Gastrocnemius medialis (tissue), 4 donors: ENCODE results near the gene AUTS2. TPM values are rescaled to one million over a fixed set of nuclear protein-coding genes. Genes with fewer than 3 reads are reported as not detected.

Experiments
- ATAC-seq, 2 donors: fragments of 150-250 bp; one replicate each; pipeline ENCODE4 v1.9.1; 2016
- DNase-seq, 2 donors: peaks; one replicate each; pipeline ENCODE4 v3.0.0-alpha.2; 2019
- H3K27ac ChIP-seq, 4 donors: fragments of 200-600 bp; sonication (generic); 1 replicate in 1 of 4; 2 replicates in 3 of 4; pipeline ENCODE4 v1.5.1; 2016 to 2018; ENCODE audit warnings: mild to moderate bottlenecking in 2 of 4, moderate library complexity in 1 of 4
- H3K27me3 ChIP-seq, 3 donors: fragments of 200-600 bp; sonication (generic) in 2 of 3; 1 replicate in 1 of 3; 2 replicates in 2 of 3; pipeline versions ENCODE4 v1.5.1 to v1.6.0; 2016 to 2019; ENCODE audit warnings: mild to moderate bottlenecking in 1 of 3, moderate library complexity in 1 of 3
- H3K36me3 ChIP-seq, 2 donors: fragments of 200-600 bp; sonication (generic) in 1 of 2; one replicate each; pipeline ENCODE4 v1.5.1; 2017 to 2018
- H3K4me1 ChIP-seq, 2 donors: fragments of 200-600 bp; sonication (generic) in 1 of 2; one replicate each; pipeline ENCODE4 v1.5.1; 2016 to 2017; ENCODE audit warnings: mild to moderate bottlenecking in 2 of 2
- H3K4me3 ChIP-seq, 4 donors: fragments of 200-600 bp; sonication (generic) in 3 of 4; 1 replicate in 1 of 4; 2 replicates in 3 of 4; pipeline ENCODE4 v1.5.1; 2016 to 2019; ENCODE audit warnings: mild to moderate bottlenecking in 2 of 4
- H3K9me3 ChIP-seq, 3 donors: fragments of 200-600 bp; sonication (generic) in 2 of 3; 1 replicate in 1 of 3; 2 replicates in 2 of 3; pipeline ENCODE4 v1.5.1; 2016 to 2019
- CTCF ChIP-seq, 5 experiments: fragments of 450-650 bp in 3 of 5; fragments of 200-600 bp in 2 of 5; sonication (generic) in 2 of 5; IDR thresholded peaks in 4 of 5; conservative IDR thresholded peaks in 1 of 5; 1 replicate in 4 of 5; 2 replicates in 1 of 5; pipeline ENCODE4 v1.5.1; 2016 to 2019; ENCODE audit warnings: antibody characterized with exemption in 5 of 5, mild to moderate bottlenecking in 3 of 5, moderate library complexity in 3 of 5
- POLR2A ChIP-seq, 2 donors: fragments of 450-650 bp; IDR thresholded peaks; one replicate each; pipeline ENCODE4 v1.6.1; 2017; ENCODE audit warnings: antibody characterized with exemption in 2 of 2, mild to moderate bottlenecking in 2 of 2, moderate library complexity in 2 of 2
- in situ Hi-C, 4 donors: fragments of 200-750 bp; cut with MboI; loops; one replicate each; pipeline versions ENCODE4 v1.15.0 to v1.8.0; 2017; ENCODE audit warnings: low sequenced_read_pairs in 4 of 4
- intact Hi-C: fragments of 100-400 bp; cut with DNase I; formaldehyde crosslinking; loops from one replicate; pipeline ENCODE4 v1.15.1; 2023; ENCODE audit warnings: low total_unique reads
- total RNA-seq, 4 donors: library from RNA; depleted of rRNA; stranded (reverse); fragments of >200 nt; gene quantifications; one replicate each; pipeline versions ENCODE4 v1.1.0 to v1.2.3, GENCODE V29; 2016

AUTS2 gene
- total RNA-seq, 4 donors from 2014 or later, result 2.5 to 16.2 (median 8.5) TPM

GRCh38 chr7:69698109-69698825 lies 100.0 kb downstream of the AUTS2 start:
- no peak for DNase-seq
- Histone ChIP-seq H3K27me3 (no peaks in the 10 kb centered on the region), H3K4me1 (peaks cover 0 to 7% of the 10 kb centered on the region in 2 donors), H3K36me3 (no peaks in the 10 kb centered on the region), H3K4me3 (no peak overlapping the region), H3K27ac (no peak overlapping the region), H3K9me3 (no peaks in the 10 kb centered on the region)
- no peak for TF ChIP-seq POLR2A (IDR thresholded peaks at IDR 0.05)
- no peak for TF ChIP-seq CTCF (IDR thresholded peaks at IDR 0.05 in 4 of 5, conservative IDR thresholded peaks at IDR 0.05 in 1 of 5)
- in situ Hi-C loops, result no loop called here
- intact Hi-C loops, result no loop called here
- no peak for ATAC-seq

GRCh38 chr7:69699931-69700330 lies 101.7 kb downstream of the AUTS2 start:
- H3K4me3 ChIP-seq, result no peak overlapping the region
- intact Hi-C loops (no loop called here), in situ Hi-C loops (no loop called here)
- peaks cover 0 to 8% of the 10 kb centered on the region in 2 donors for H3K4me1 ChIP-seq
- ATAC-seq (no peak), DNase-seq (no peak)
- TF ChIP-seq POLR2A (IDR thresholded peaks at IDR 0.05) (no peak), CTCF (IDR thresholded peaks at IDR 0.05 in 4 of 5, conservative IDR thresholded peaks at IDR 0.05 in 1 of 5) (no peak)
- H3K36me3 ChIP-seq, result no peaks in the 10 kb centered on the region
- no peak overlapping the region for H3K27ac ChIP-seq
- H3K9me3 ChIP-seq, result no peaks in the 10 kb centered on the region
- H3K27me3 ChIP-seq, result no peaks in the 10 kb centered on the region

DNA sequence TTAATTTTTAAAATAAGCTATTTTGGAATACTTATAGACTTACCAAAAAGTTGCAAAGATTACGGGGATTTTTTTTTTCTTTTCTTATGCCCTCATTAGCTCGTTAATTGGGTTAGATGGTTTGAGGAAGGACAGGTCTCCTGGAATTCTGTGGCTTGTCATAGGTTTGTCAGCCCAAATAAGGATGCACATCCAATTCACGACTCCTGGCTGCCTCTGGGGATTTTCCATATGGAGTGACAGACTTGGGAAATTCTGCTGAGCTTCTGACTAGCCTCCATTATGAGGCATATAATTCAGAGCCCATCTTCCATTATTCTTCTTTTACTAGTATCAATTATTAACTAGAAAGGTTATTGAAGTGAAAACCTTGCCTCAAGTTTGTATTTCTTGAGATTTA lies 102.1 kb downstream of the AUTS2 start:
- no peaks in the 10 kb centered on the region for H3K27me3 ChIP-seq
- H3K9me3 ChIP-seq, result no peaks in the 10 kb centered on the region
- intact Hi-C loops, result no loop called here
- ATAC-seq (no peak), DNase-seq (no peak)
- H3K4me3 ChIP-seq, result no peak overlapping the region
- no peak overlapping the region for H3K27ac ChIP-seq
- in situ Hi-C loops, result no loop called here
- TF ChIP-seq POLR2A (IDR thresholded peaks at IDR 0.05) (no peak), CTCF (IDR thresholded peaks at IDR 0.05 in 4 of 5, conservative IDR thresholded peaks at IDR 0.05 in 1 of 5) (no peak)
- no peaks in the 10 kb centered on the region for H3K36me3 ChIP-seq
- H3K4me1 ChIP-seq, result peaks cover 0 to 8% of the 10 kb centered on the region in 2 donors

DNA sequence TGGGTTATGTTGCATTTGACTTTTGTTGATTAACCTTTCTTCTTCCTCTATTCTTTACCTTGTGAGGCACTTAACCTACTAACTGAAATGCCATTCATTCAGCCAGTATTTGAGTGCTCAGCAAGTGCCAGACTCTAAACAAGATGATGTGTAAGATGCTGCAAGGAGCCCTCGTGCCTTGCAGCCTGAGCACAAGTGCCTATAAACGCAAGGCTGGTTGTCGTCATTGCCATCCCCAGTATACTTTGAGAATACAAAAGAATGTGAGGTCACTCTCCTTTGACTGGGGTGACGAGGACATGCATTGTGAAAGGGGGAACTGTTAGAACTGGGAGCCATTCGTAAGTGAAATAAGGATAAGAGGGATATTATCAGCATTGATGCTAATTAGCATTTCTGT lies 103.0 kb downstream of the AUTS2 start:
- no peaks in the 10 kb centered on the region for H3K36me3 ChIP-seq
- peaks cover 0 to 8% of the 10 kb centered on the region in 2 donors for H3K4me1 ChIP-seq
- TF ChIP-seq POLR2A (IDR thresholded peaks at IDR 0.05) (no peak), CTCF (IDR thresholded peaks at IDR 0.05 in 4 of 5, conservative IDR thresholded peaks at IDR 0.05 in 1 of 5) (no peak)
- H3K27me3 ChIP-seq, result no peaks in the 10 kb centered on the region
- no peak overlapping the region for H3K27ac ChIP-seq
- ATAC-seq, result no peak
- in situ Hi-C loops, result no loop called here
- H3K4me3 ChIP-seq, result no peak overlapping the region
- DNase-seq, result no peak
- H3K9me3 ChIP-seq, result no peaks in the 10 kb centered on the region
- intact Hi-C loops, result no loop called here

DNA sequence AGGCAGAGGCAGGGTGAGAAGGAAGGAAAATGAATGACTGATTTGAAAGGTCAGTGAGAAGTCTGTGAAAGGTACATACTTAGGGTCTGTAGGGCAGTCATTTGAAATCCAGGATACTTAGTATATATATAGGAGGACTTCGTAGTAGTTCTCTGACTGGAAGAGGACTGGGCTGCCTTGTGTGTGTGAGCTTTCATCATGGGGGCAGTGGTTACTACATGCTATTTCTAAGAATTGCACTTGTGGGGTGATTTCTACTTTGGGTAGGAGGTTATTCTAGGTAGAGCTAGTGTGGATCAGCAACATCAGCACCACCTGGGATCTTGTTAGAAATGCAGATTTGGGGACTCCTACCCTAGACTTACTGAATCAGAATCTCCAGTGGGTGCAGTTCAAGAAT lies 104.1 kb downstream of the AUTS2 start:
- Histone ChIP-seq H3K27me3 (no peaks in the 10 kb centered on the region), H3K4me1 (peaks cover 4 to 8% of the 10 kb centered on the region in 2 donors), H3K4me3 (no peak overlapping the region), H3K9me3 (no peaks in the 10 kb centered on the region), H3K27ac (no peak overlapping the region), H3K36me3 (no peaks in the 10 kb centered on the region)
- TF ChIP-seq CTCF (IDR thresholded peaks at IDR 0.05 in 4 of 5, conservative IDR thresholded peaks at IDR 0.05 in 1 of 5) (no peak), POLR2A (IDR thresholded peaks at IDR 0.05) (no peak)
- in situ Hi-C loops, result no loop called here
- no peak for DNase-seq
- no peak for ATAC-seq
- intact Hi-C loops, result no loop called here
